ENCODE results near the gene NRTN. TPM values are rescaled to one million over a fixed set of nuclear protein-coding genes. Genes with fewer than 3 reads are reported as not detected.
A peak's percentile ranks its signal among the peaks of the same experiment; 100 is the strongest.

Gene NRTN
- total and polyA plus RNA-seq, 2 of the 13 experiments (the other 11 are each of a cell fraction or from before 2014, with no cell fraction given), result 4.1 to 5.3 TPM

- TF ChIP-seq PAXIP1 (CRISPR knock-in tag; conservative IDR thresholded peaks at IDR 0.05) (peak; percentile 29; the same call in 1 of the 2 replicates), CHD2 (IDR thresholded peaks at IDR 0.05; ENCODE audit: low read depth, low read length) (no peak), CENPT (CRISPR knock-in tag; IDR thresholded peaks at IDR 0.05; ENCODE audit: low read depth) (no peak), YEATS2 (CRISPR knock-in tag; IDR thresholded peaks at IDR 0.05; ENCODE audit: borderline replicate concordance) (no peak), TFAP4 (IDR thresholded peaks at IDR 0.05; ENCODE audit: borderline replicate concordance, low read depth) (0 out of 2 replicates have a peak, but pooled peaks have one; percentile 39), PPARG (CRISPR knock-in tag; conservative IDR thresholded peaks at IDR 0.05) (no peak), MNT (IDR thresholded peaks at IDR 0.05) (peak; percentile 44), ZNF747 (CRISPR knock-in tag; IDR thresholded peaks at IDR 0.05; ENCODE audit: borderline replicate concordance) (no peak), CHCHD3 (CRISPR knock-in tag; IDR thresholded peaks at IDR 0.05) (no peak), HOXA3 (CRISPR knock-in tag; IDR thresholded peaks at IDR 0.05) (peak; percentile 48), HNRNPL (IDR thresholded peaks at IDR 0.05; ENCODE audit: low read depth, low read length) (0 out of 2 replicates have a peak, but pooled peaks have one; percentile 46), MLXIP (CRISPR knock-in tag; IDR thresholded peaks at IDR 0.05; ENCODE audit: borderline replicate concordance) (no peak), ZNF451 (CRISPR knock-in tag; IDR thresholded peaks at IDR 0.05) (no peak)
- TF ChIP-seq, protein P1, sequence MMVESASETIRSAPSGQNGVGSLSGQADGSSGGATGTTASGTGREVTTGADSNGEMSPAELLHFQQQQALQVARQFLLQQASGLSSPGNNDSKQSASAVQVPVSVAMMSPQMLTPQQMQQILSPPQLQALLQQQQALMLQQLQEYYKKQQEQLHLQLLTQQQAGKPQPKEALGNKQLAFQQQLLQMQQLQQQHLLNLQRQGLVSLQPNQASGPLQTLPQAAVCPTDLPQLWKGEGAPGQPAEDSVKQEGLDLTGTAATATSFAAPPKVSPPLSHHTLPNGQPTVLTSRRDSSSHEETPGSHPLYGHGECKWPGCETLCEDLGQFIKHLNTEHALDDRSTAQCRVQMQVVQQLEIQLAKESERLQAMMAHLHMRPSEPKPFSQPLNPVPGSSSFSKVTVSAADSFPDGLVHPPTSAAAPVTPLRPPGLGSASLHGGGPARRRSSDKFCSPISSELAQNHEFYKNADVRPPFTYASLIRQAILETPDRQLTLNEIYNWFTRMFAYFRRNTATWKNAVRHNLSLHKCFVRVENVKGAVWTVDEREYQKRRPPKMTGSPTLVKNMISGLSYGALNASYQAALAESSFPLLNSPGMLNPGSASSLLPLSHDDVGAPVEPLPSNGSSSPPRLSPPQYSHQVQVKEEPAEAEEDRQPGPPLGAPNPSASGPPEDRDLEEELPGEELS (CRISPR knock-in tag; IDR thresholded peaks at IDR 0.05), result 0 out of 2 replicates have a peak, but pooled peaks have one; percentile 15
- TF ChIP-seq, protein P2, sequence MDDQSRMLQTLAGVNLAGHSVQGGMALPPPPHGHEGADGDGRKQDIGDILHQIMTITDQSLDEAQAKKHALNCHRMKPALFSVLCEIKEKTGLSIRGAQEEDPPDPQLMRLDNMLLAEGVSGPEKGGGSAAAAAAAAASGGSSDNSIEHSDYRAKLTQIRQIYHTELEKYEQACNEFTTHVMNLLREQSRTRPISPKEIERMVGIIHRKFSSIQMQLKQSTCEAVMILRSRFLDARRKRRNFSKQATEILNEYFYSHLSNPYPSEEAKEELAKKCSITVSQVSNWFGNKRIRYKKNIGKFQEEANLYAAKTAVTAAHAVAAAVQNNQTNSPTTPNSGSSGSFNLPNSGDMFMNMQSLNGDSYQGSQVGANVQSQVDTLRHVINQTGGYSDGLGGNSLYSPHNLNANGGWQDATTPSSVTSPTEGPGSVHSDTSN (CRISPR knock-in tag; IDR thresholded peaks at IDR 0.05; ENCODE audit: borderline replicate concordance), result no peak
Measured at GRCh38 chr19:5800361-5801270, 4.3 kb upstream of the NRTN start (continued).
